Panc1 (cell line): ENCODE measurements around the gene CDH5. TPM values are rescaled to one million over a fixed set of nuclear protein-coding genes. Genes with fewer than 3 reads are reported as not detected.

ENCODE experiments used
- ATAC-seq: fragments of 200-7000 bp; cut with Tn5 transposase; 2 replicates; pipeline ENCODE4 v1.9.1; 2020; ENCODE audit warnings: mild to moderate bottlenecking, moderate library complexity
- BruUV-seq: library from RNA; stranded (reverse); fragments of 400-500 nt; replicated peaks from 2 replicates; lab custom pipeline; 2021; lab: Mats Ljungman, UMichigan
- CTCF ChIA-PET: fragments of 300-600 bp; sonication (Branson Sonifier 250); formaldehyde crosslinking; loops from one replicate; lab custom pipeline; 2022; ENCODE audit warnings: antibody characterized with exemption; lab: Charles Lee
- POLR2A ChIA-PET: fragments of 300-600 bp; sonication (Branson Sonifier 250); formaldehyde crosslinking; loops from one replicate; lab custom pipeline; 2022; ENCODE audit warnings: antibody characterized with exemption; lab: Charles Lee
- DNase-seq: peaks from one replicate; pipeline ENCODE4 v3.0.0-alpha.2; 2010; ENCODE audit warnings: low read depth, low spot score
- H3K27ac ChIP-seq: 2 replicates; pipeline ENCODE4 v1.5.1; 2011; ENCODE audit warnings: mild to moderate bottlenecking, low read length, inconsistent platforms
- H3K27me3 ChIP-seq: fragments of 200-500 bp; sonication (Bioruptor generic); 2 replicates; pipeline ENCODE4 v1.6.0; 2014; ENCODE audit warnings: low read length, inconsistent platforms; ENCODE audit not compliant: control insufficient read depth, insufficient read depth
- H3K36me3 ChIP-seq: fragments of 200-500 bp; sonication (Bioruptor generic); 2 replicates; pipeline ENCODE4 v1.5.1; 2014; ENCODE audit warnings: inconsistent platforms, mild to moderate bottlenecking, low read length, moderate library complexity; ENCODE audit not compliant: control insufficient read depth, insufficient read depth
- H3K4me1 ChIP-seq: 2 replicates; pipeline ENCODE4 v1.5.1; 2011; ENCODE audit warnings: inconsistent platforms, mild to moderate bottlenecking, low read length, moderate library complexity; ENCODE audit not compliant: control insufficient read depth, insufficient read depth
- H3K4me3 ChIP-seq, 2 experiments: 2 replicates each; pipeline ENCODE4 v1.5.1; 2011 to 2012; ENCODE audit warnings: low read depth in 2 of 2, low read length in 2 of 2, mild to moderate bottlenecking in 2 of 2, inconsistent platforms in 1 of 2, moderate library complexity in 1 of 2
- H3K9me3 ChIP-seq: fragments of 200-500 bp; sonication (Bioruptor generic); 2 replicates; pipeline ENCODE4 v1.5.1; 2014; ENCODE audit warnings: low read depth, mild to moderate bottlenecking, inconsistent platforms, low read length, moderate library complexity; ENCODE audit not compliant: control insufficient read depth, insufficient read depth
- CTCF ChIP-seq: fragments of 450-650 bp; IDR thresholded peaks from 2 replicates; pipeline ENCODE4 v1.5.1; 2017; ENCODE audit warnings: mild to moderate bottlenecking
- POLR2AphosphoS5 ChIP-seq: IDR thresholded peaks from 2 replicates; pipeline ENCODE4 v1.6.1; 2012; ENCODE audit warnings: mild to moderate bottlenecking, low read depth, low read length, moderate library complexity
- REST ChIP-seq, 2 experiments: IDR thresholded peaks; 2 replicates each; pipeline ENCODE4 v1.6.1; 2011 to 2012; ENCODE audit warnings: low read depth in 2 of 2, control low read depth in 1 of 2, low read length in 1 of 2, mild to moderate bottlenecking in 1 of 2, moderate library complexity in 1 of 2; ENCODE audit not compliant: insufficient read depth in 1 of 2
- SIN3A ChIP-seq: IDR thresholded peaks from 2 replicates; pipeline ENCODE4 v1.6.1; 2012; ENCODE audit warnings: low read depth, mild to moderate bottlenecking, low read length, moderate library complexity, borderline replicate concordance; ENCODE audit not compliant: insufficient read depth
- TCF7L2 ChIP-seq: IDR thresholded peaks from 2 replicates; pipeline ENCODE4 v1.6.1; 2011; ENCODE audit warnings: mild to moderate bottlenecking, low read depth, low read length, inconsistent platforms
- in situ Hi-C: cut with HindIII; loops from 2 replicates; pipeline ENCODE4 v1.10.0; 2016; ENCODE audit warnings: low sequenced_read_pairs, low pct_unique_long_range_greater_than_20kb
- intact Hi-C: fragments of 100-400 bp; cut with micrococcal nuclease; formaldehyde crosslinking; loops from one replicate; pipeline ENCODE4 v1.10.0; 2022; ENCODE audit not compliant: unreplicated experiment
- total RNA-seq: library from RNA; stranded (reverse); gene quantifications from one replicate; pipeline ENCODE4 v1.2.1, GENCODE V29; 2021; ENCODE audit not compliant: unreplicated experiment

CDH5 gene
- total RNA-seq, 1 experiment from 2014 or later, result 0.18 TPM

GRCh38 chr16:66360624-66361324, 5.7 kb upstream of the CDH5 start:
- H3K4me3 ChIP-seq, result no peak overlapping the region
- H3K27me3 ChIP-seq, result no peaks in the 10 kb centered on the region
- no peaks in the 10 kb centered on the region for H3K36me3 ChIP-seq
- TF ChIP-seq POLR2AphosphoS5 (no peak), SIN3A (no peak), CTCF (no peak), TCF7L2 (no peak), REST (IDR thresholded peaks at IDR 0.05; ENCODE audit: insufficient read depth in 1 of 2, low read depth in 2 of 2, low read length in 1 of 2) (no peak)
- ChIA-PET CTCF (no interaction called here), POLR2A (no interaction called here)
- no TSS peak for BruUV-seq
- ATAC-seq (no peak), DNase-seq (no peak)
- no peaks in the 10 kb centered on the region for H3K4me1 ChIP-seq
- intact Hi-C loops, result no loop called here
- H3K27ac ChIP-seq, result no peak overlapping the region
- no peaks in the 10 kb centered on the region for H3K9me3 ChIP-seq
- in situ Hi-C loops, result no loop called here

- ChIA-PET CTCF (no interaction called here), POLR2A (no interaction called here)
- no peak for ATAC-seq
These were observed 4.8 kb upstream of the CDH5 start for GRCh38 chr16:66361604-66362135.

More at GRCh38 chr16:66361604-66362135, 4.8 kb upstream of the CDH5 start:
- no peak overlapping the region for H3K4me3 ChIP-seq
- TF ChIP-seq CTCF, result no peak
- TF ChIP-seq POLR2AphosphoS5, result no peak
- no peak for TF ChIP-seq SIN3A
- no peak for TF ChIP-seq TCF7L2
- no peak for TF ChIP-seq REST (IDR thresholded peaks at IDR 0.05; ENCODE audit: insufficient read depth in 1 of 2, low read depth in 2 of 2, low read length in 1 of 2)
- H3K27me3 ChIP-seq, result no peaks in the 10 kb centered on the region
- H3K4me1 ChIP-seq, result no peaks in the 10 kb centered on the region
- H3K27ac ChIP-seq, result no peak overlapping the region
- no peaks in the 10 kb centered on the region for H3K36me3 ChIP-seq
- no peaks in the 10 kb centered on the region for H3K9me3 ChIP-seq
- no TSS peak for BruUV-seq
- no peak for DNase-seq
- in situ Hi-C loops, result no loop called here
- intact Hi-C loops, result no loop called here
